ENCODE results near the gene RBM43. TPM values are rescaled to one million over a fixed set of nuclear protein-coding genes. Genes with fewer than 3 reads are reported as not detected.

The RBM43 gene
- total and polyA plus RNA-seq, 2 of the 4 experiments (the other 2 are of a cell fraction) = 1.6 to 3.6 TPM

DNA sequence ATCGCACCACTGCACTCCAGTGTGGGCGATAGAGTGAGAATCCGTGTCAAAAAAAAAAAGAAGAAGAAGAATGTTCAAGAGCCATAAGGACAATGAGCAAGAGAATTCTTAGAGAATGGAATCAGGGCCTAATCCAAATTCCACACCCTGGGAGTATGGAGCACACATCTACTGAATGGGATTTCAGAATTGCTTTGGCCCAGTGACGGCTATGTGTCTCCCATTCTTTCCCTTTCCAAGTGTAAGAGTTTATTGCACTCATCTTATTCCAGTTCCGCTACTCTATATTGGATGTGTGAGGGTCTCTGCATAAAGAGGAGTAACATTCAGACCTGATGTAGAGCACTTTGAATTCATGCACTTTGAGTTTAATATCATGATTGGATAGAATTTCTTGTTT, 5.9 kb upstream of the RBM43 start:
- POLR2A ChIA-PET (ENCODE audit: unreplicated experiment) = no interaction called here
- no peak for DNase-seq
- in situ Hi-C loops (cut with MboI; ENCODE audit: low sequenced_read_pairs) = loop anchor here (10.0 kb wide), 1 partner anchor 147 kb away; no protein-coding TSS in a partner anchor

More for the DNA sequence above, 5.9 kb upstream of the RBM43 start:
- no peaks in the 10 kb centered on the region for H3K27me3 ChIP-seq (ENCODE audit: control insufficient read depth, insufficient read depth, low read length)
- no peak overlapping the region for H4K91ac ChIP-seq (ENCODE audit: insufficient read depth, low read depth, low read length)
- no peak overlapping the region for H3K4me2 ChIP-seq (ENCODE audit: low read depth, low read length)
- H3K79me1 ChIP-seq (ENCODE audit: low read depth in 1 of 2, low read length in 2 of 2) = no peaks in the 10 kb centered on the region
- dilution Hi-C loops (cut with HindIII; ENCODE audit: low sequenced_read_pairs, unreplicated experiment) (no loop called here), intact Hi-C loops (cut with micrococcal nuclease) (no loop called here)
- 100% methylated on average over 3 of the region's 5 CpGs; no CpG with 5 or more reads in 1 of the 2 experiments for WGBS, 2 experiments (ENCODE audit: extremely low coverage in 2 of 2, insufficient read length in 1 of 2)
- H3K14ac ChIP-seq (replicated peaks; ENCODE audit: low read depth, low read length) = no peak overlapping the region
- H3K4ac ChIP-seq (ENCODE audit: low read depth, low read length) = no peak overlapping the region
- H3K18ac ChIP-seq (ENCODE audit: low read depth, low read length) = no peak overlapping the region
- H2BK20ac ChIP-seq (ENCODE audit: low read depth, low read length) = no peak overlapping the region
- H3K4me3 ChIP-seq (ENCODE audit: insufficient read depth, low read depth, low read length) = no peak overlapping the region
- no peak overlapping the region for H3K56ac ChIP-seq (ENCODE audit: extremely low read depth, insufficient read depth, low read length)
- no peak overlapping the region for H3K9ac ChIP-seq (ENCODE audit: low read depth, low read length)
- H3K9me3 ChIP-seq (ENCODE audit: control insufficient read depth, insufficient read depth, low read length) = no peaks in the 10 kb centered on the region
- no peak overlapping the region for H2BK120ac ChIP-seq (ENCODE audit: low read depth, low read length)
- no peak overlapping the region for H3K23ac ChIP-seq (ENCODE audit: low read depth, low read length)
- no peak overlapping the region for H3K27ac ChIP-seq (ENCODE audit: insufficient read depth, low read length)
- CTCF ChIA-PET = no interaction called here
- H2AK9ac ChIP-seq (replicated peaks; ENCODE audit: low read depth, low read length, poor library complexity) = no peak overlapping the region
- H3K4me1 ChIP-seq (ENCODE audit: control insufficient read depth, insufficient read depth, low read length) = peaks cover 4% of the 10 kb centered on the region; the same call in 1 of the 2 replicates
- H2AFZ ChIP-seq (replicated peaks; ENCODE audit: low read length, poor library complexity) = no peak overlapping the region
- no peak overlapping the region for H2BK15ac ChIP-seq (ENCODE audit: low read depth, low read length)
- no peak overlapping the region for H4K8ac ChIP-seq (ENCODE audit: low read depth in 2 of 2, low read length in 2 of 2)
- BruUV-seq (replicated peaks) = no TSS peak
- no peak overlapping the region for H2BK5ac ChIP-seq (ENCODE audit: low read depth, low read length, poor library complexity, severe bottlenecking)
- no peaks in the 10 kb centered on the region for H3K9me1 ChIP-seq (ENCODE audit: insufficient read depth, low read length)
- no peak overlapping the region for H4K5ac ChIP-seq (ENCODE audit: low read depth, low read length)
- no peaks in the 10 kb centered on the region for H4K20me1 ChIP-seq (ENCODE audit: insufficient read depth, low read length)
- no peak for TF ChIP-seq NFE2L2 (IDR thresholded peaks at IDR 0.05; ENCODE audit: low read depth, low read length)
- TF ChIP-seq MXI1 (IDR thresholded peaks at IDR 0.05; ENCODE audit: borderline replicate concordance, low read depth, low read length) = no peak
- TF ChIP-seq CEBPB (IDR thresholded peaks at IDR 0.05; ENCODE audit: low read depth, low read length) = no peak
- TF ChIP-seq, protein P1, sequence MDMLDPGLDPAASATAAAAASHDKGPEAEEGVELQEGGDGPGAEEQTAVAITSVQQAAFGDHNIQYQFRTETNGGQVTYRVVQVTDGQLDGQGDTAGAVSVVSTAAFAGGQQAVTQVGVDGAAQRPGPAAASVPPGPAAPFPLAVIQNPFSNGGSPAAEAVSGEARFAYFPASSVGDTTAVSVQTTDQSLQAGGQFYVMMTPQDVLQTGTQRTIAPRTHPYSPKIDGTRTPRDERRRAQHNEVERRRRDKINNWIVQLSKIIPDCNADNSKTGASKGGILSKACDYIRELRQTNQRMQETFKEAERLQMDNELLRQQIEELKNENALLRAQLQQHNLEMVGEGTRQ (IDR thresholded peaks at IDR 0.05; ENCODE audit: low read depth, low read length) = no peak
- no peak for TF ChIP-seq FOS (IDR thresholded peaks at IDR 0.05; ENCODE audit: low read depth, low read length)
- TF ChIP-seq RCOR1 (IDR thresholded peaks at IDR 0.05; ENCODE audit: insufficient replicate concordance, low read length) = no peak
- no peak for TF ChIP-seq MAFK (IDR thresholded peaks at IDR 0.05; ENCODE audit: low read depth, low read length)
- no peak for TF ChIP-seq RFX5 (IDR thresholded peaks at IDR 0.05; ENCODE audit: low read depth, low read length)
- no peak for TF ChIP-seq POLR2A (IDR thresholded peaks at IDR 0.05; ENCODE audit: low read depth, low read length)
- TF ChIP-seq, protein P2, sequence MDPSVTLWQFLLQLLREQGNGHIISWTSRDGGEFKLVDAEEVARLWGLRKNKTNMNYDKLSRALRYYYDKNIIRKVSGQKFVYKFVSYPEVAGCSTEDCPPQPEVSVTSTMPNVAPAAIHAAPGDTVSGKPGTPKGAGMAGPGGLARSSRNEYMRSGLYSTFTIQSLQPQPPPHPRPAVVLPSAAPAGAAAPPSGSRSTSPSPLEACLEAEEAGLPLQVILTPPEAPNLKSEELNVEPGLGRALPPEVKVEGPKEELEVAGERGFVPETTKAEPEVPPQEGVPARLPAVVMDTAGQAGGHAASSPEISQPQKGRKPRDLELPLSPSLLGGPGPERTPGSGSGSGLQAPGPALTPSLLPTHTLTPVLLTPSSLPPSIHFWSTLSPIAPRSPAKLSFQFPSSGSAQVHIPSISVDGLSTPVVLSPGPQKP (IDR thresholded peaks at IDR 0.05; ENCODE audit: borderline replicate concordance, low read depth, low read length) = no peak
- TF ChIP-seq CHD1 (IDR thresholded peaks at IDR 0.05; ENCODE audit: low read depth, low read length) = no peak
- TF ChIP-seq, protein P3, sequence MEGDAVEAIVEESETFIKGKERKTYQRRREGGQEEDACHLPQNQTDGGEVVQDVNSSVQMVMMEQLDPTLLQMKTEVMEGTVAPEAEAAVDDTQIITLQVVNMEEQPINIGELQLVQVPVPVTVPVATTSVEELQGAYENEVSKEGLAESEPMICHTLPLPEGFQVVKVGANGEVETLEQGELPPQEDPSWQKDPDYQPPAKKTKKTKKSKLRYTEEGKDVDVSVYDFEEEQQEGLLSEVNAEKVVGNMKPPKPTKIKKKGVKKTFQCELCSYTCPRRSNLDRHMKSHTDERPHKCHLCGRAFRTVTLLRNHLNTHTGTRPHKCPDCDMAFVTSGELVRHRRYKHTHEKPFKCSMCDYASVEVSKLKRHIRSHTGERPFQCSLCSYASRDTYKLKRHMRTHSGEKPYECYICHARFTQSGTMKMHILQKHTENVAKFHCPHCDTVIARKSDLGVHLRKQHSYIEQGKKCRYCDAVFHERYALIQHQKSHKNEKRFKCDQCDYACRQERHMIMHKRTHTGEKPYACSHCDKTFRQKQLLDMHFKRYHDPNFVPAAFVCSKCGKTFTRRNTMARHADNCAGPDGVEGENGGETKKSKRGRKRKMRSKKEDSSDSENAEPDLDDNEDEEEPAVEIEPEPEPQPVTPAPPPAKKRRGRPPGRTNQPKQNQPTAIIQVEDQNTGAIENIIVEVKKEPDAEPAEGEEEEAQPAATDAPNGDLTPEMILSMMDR (conservative IDR thresholded peaks at IDR 0.05; ENCODE audit: low read depth, low read length) = no peak
- TF ChIP-seq BHLHE40 (IDR thresholded peaks at IDR 0.05; ENCODE audit: low read depth, low read length) = no peak
- ATAC-seq (ENCODE audit: low read depth) = no peak
- H2AK5ac ChIP-seq (ENCODE audit: low read depth, low read length) = no peak overlapping the region
- H3K36me3 ChIP-seq (ENCODE audit: control insufficient read depth, insufficient read depth, low read length) = peaks cover 2% of the 10 kb centered on the region; the same call in 1 of the 2 replicates
